H9 (cell line): Measurements from ENCODE around the gene TSPAN18. TPM values are rescaled to one million over a fixed set of nuclear protein-coding genes. Genes with fewer than 3 reads are reported as not detected.

Source experiments
- DNase-seq: peaks from one replicate; pipeline ENCODE4 v3.0.0-alpha.2; 2017
- H2AFZ ChIP-seq: one replicate; pipeline ENCODE4 v1.6.1; 2013; ENCODE audit warnings: mild to moderate bottlenecking, low read length, control low read depth, moderate library complexity
- H2AK5ac ChIP-seq: 2 replicates; pipeline ENCODE4 v1.6.1; 2013; ENCODE audit warnings: low read length, control low read depth, mixed read lengths; ENCODE audit not compliant: insufficient read length
- H2BK120ac ChIP-seq: one replicate; pipeline ENCODE4 v1.6.1; 2013; ENCODE audit warnings: low read depth, mild to moderate bottlenecking, low read length, control low read depth, inconsistent platforms; ENCODE audit not compliant: poor library complexity, severe bottlenecking
- H2BK12ac ChIP-seq: 2 replicates; pipeline ENCODE4 v1.6.1; 2013; ENCODE audit warnings: low read length, control low read depth, mixed read lengths, low read depth; ENCODE audit not compliant: insufficient read length
- H2BK15ac ChIP-seq: 2 replicates; pipeline ENCODE4 v1.6.1; 2013; ENCODE audit warnings: low read depth, low read length, control low read depth
- H2BK20ac ChIP-seq: one replicate; pipeline ENCODE4 v1.6.1; 2013; ENCODE audit warnings: low read depth, mild to moderate bottlenecking, low read length, control low read depth, inconsistent platforms; ENCODE audit not compliant: poor library complexity, severe bottlenecking
- H2BK5ac ChIP-seq: 2 replicates; pipeline ENCODE4 v1.6.1; 2013; ENCODE audit warnings: low read length, control low read depth, mixed read lengths; ENCODE audit not compliant: insufficient read length
- H3K14ac ChIP-seq: 2 replicates; pipeline ENCODE4 v1.6.1; 2013; ENCODE audit warnings: low read length, control low read depth; ENCODE audit not compliant: insufficient read depth
- H3K18ac ChIP-seq: 2 replicates; pipeline ENCODE4 v1.6.1; 2013; ENCODE audit warnings: low read depth, mild to moderate bottlenecking, mixed read lengths, low read length, control low read depth; ENCODE audit not compliant: insufficient read length
- H3K23ac ChIP-seq: 2 replicates; pipeline ENCODE4 v1.6.1; 2013; ENCODE audit warnings: low read length, control low read depth, mixed read lengths, low read depth; ENCODE audit not compliant: insufficient read length
- H3K23me2 ChIP-seq: 2 replicates; pipeline ENCODE4 v1.6.1; 2013; ENCODE audit warnings: low read depth, mild to moderate bottlenecking, mixed read lengths, low read length, control low read depth; ENCODE audit not compliant: insufficient read length, poor library complexity, severe bottlenecking
- H3K27ac ChIP-seq: 2 replicates; pipeline ENCODE4 v1.5.1; 2013; ENCODE audit warnings: low read length, control low read depth, mixed read lengths, low read depth; ENCODE audit not compliant: insufficient read length
- H3K27me3 ChIP-seq: 2 replicates; pipeline ENCODE4 v1.6.1; 2013; ENCODE audit warnings: low read length, control low read depth, inconsistent platforms; ENCODE audit not compliant: insufficient read depth
- H3K4ac ChIP-seq: 2 replicates; pipeline ENCODE4 v1.6.1; 2013; ENCODE audit warnings: low read depth, mild to moderate bottlenecking, control low read depth, inconsistent platforms, low read length, moderate library complexity
- H3K4me1 ChIP-seq: 2 replicates; pipeline ENCODE4 v1.6.1; 2013; ENCODE audit warnings: low read length, control low read depth, inconsistent platforms; ENCODE audit not compliant: insufficient read depth
- H3K4me2 ChIP-seq: 2 replicates; pipeline ENCODE4 v1.6.1; 2013; ENCODE audit warnings: low read length, control low read depth, mixed read lengths; ENCODE audit not compliant: insufficient read length, insufficient read depth
- H3K56ac ChIP-seq: 2 replicates; pipeline ENCODE4 v1.6.1; 2013; ENCODE audit warnings: low read depth, mild to moderate bottlenecking, mixed read lengths, low read length, control low read depth; ENCODE audit not compliant: insufficient read length
- H3K79me1 ChIP-seq: 2 replicates; pipeline ENCODE4 v1.6.1; 2013; ENCODE audit warnings: low read depth, mild to moderate bottlenecking, moderate library complexity, low read length, control low read depth, inconsistent platforms; ENCODE audit not compliant: insufficient read depth, poor library complexity, severe bottlenecking
- H3K79me2 ChIP-seq: 2 replicates; pipeline ENCODE4 v1.6.1; 2013; ENCODE audit warnings: low read length, control low read depth, inconsistent platforms; ENCODE audit not compliant: insufficient read depth
- H3K9ac ChIP-seq: 2 replicates; pipeline ENCODE4 v1.6.1; 2013; ENCODE audit warnings: low read length, control low read depth, mixed read lengths; ENCODE audit not compliant: insufficient read length; ENCODE audit errors: extremely low read depth
- H3K9me3 ChIP-seq: one replicate; pipeline ENCODE4 v1.6.1; 2013; ENCODE audit warnings: low read depth, low read length, inconsistent platforms; ENCODE audit not compliant: control insufficient read depth
- H3T11ph ChIP-seq: one replicate; pipeline ENCODE4 v1.6.1; 2013; ENCODE audit warnings: mild to moderate bottlenecking, low read length, control low read depth, inconsistent platforms
- H4K20me1 ChIP-seq: one replicate; pipeline ENCODE4 v1.6.1; 2013; ENCODE audit not compliant: control insufficient read depth, insufficient read length, insufficient read depth
- H4K5ac ChIP-seq: 2 replicates; pipeline ENCODE4 v1.6.1; 2013; ENCODE audit warnings: low read depth, mild to moderate bottlenecking, mixed read lengths, low read length, control low read depth; ENCODE audit not compliant: insufficient read length
- H4K8ac ChIP-seq: replicated peaks from 2 replicates; pipeline ENCODE4 v1.6.1; 2013; ENCODE audit warnings: low read length, control low read depth, mixed read lengths, low read depth; ENCODE audit not compliant: insufficient read length
- H4K91ac ChIP-seq: 2 replicates; pipeline ENCODE4 v1.6.1; 2013; ENCODE audit warnings: low read depth, mild to moderate bottlenecking, moderate library complexity, mixed read lengths, low read length, control low read depth; ENCODE audit not compliant: insufficient read length
- H3K27ac Mint-ChIP-seq, 3 experiments: 2 replicates in 2 of 3; 3 replicates in 1 of 3; pipeline ENCODE4 v1.8.0; 2020 to 2021; ENCODE audit warnings: mixed read lengths in 3 of 3, mild to moderate bottlenecking in 1 of 3, moderate library complexity in 1 of 3
- H3K27me3 Mint-ChIP-seq: 2 replicates; pipeline ENCODE4 v1.8.0; 2021; ENCODE audit warnings: low read depth, mild to moderate bottlenecking, moderate library complexity, mixed read lengths
- H3K36me3 Mint-ChIP-seq, 3 experiments: 2 replicates in 2 of 3; 3 replicates in 1 of 3; pipeline ENCODE4 v1.8.0; 2020 to 2021; ENCODE audit warnings: low read depth in 3 of 3, mixed read lengths in 3 of 3; ENCODE audit not compliant: insufficient read depth in 1 of 3
- H3K4me1 Mint-ChIP-seq, 2 experiments: 2 replicates each; pipeline ENCODE4 v1.8.0; 2020; ENCODE audit warnings: mixed read lengths in 2 of 2
- H3K4me3 Mint-ChIP-seq, 2 experiments: 2 replicates in 1 of 2; 3 replicates in 1 of 2; pipeline ENCODE4 v1.8.0; 2020 to 2021; ENCODE audit warnings: mild to moderate bottlenecking in 2 of 2, mixed read lengths in 2 of 2, moderate library complexity in 1 of 2
- H3K9me3 Mint-ChIP-seq, 2 experiments: 2 replicates in 1 of 2; 3 replicates in 1 of 2; pipeline ENCODE4 v1.8.0; 2020; ENCODE audit warnings: mild to moderate bottlenecking in 2 of 2, mixed read lengths in 2 of 2, moderate library complexity in 1 of 2
- WGBS: extraction: QIAGEN DNeasy Blood & Tissue Kit; methylation state at CpG from one replicate; pipeline ENCODE4 v1.1.7; 2013; ENCODE audit warnings: missing lambda C conversion rate, low lambda C conversion rate, mixed read lengths; ENCODE audit not compliant: insufficient read length; ENCODE audit errors: extremely low coverage; 5-methylcytosine and 5-hydroxymethylcytosine counted together
- total RNA-seq: library from RNA; stranded (reverse); gene quantifications from 2 replicates; pipeline ENCODE4 v1.2.1, GENCODE V29; 2021
- TF ChIP-seq, protein P1 (sequence below): fragments of 200-600 bp; sonication (generic); conservative IDR thresholded peaks from 3 replicates; pipeline ENCODE4 v1.8.0; 2021; ENCODE audit warnings: antibody characterized with exemption, mild to moderate bottlenecking

The TSPAN18 gene
- total RNA-seq, 1 experiment from 2014 or later: 25.3 TPM

DNA sequence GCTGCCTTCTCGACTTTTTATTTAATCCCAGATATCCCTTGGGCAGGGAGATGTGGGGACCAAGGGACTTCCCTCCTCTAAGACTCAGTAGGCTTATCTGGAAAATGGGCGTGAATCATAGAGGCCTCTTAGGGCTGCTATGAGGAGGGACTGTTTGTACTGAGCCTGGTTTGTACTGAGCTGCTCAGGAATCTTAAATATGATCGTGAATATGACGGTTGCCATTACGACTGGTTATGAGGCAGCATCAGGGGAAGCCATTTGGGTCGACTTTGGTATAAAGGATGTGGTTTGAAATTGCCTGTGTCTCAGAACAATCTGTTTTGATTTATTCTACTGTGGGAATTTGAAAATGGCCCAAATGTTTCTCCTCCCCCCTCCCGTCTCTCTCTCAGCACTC lies 20.6 kb downstream of the TSPAN18 start:
- peak; percentile 3 for DNase-seq
- H3K9ac ChIP-seq: no peak overlapping the region
- Mint-ChIP-seq H3K27me3 (peaks cover 20% of the 10 kb centered on the region), H3K9me3 (no peaks in the 10 kb centered on the region; a peak in 2 of 5 replicates), H3K27ac (no peak overlapping the region), H3K4me3 (no peak overlapping the region), H3K4me1 (peaks cover 39 to 57% of the 10 kb centered on the region in 2 experiments), H3K36me3 (peaks cover 0 to 3% (median 2%) of the 10 kb centered on the region in 3 experiments; a peak in 2 of 7 replicates)
- H2BK12ac ChIP-seq: no peak overlapping the region
- TF ChIP-seq, protein P1, sequence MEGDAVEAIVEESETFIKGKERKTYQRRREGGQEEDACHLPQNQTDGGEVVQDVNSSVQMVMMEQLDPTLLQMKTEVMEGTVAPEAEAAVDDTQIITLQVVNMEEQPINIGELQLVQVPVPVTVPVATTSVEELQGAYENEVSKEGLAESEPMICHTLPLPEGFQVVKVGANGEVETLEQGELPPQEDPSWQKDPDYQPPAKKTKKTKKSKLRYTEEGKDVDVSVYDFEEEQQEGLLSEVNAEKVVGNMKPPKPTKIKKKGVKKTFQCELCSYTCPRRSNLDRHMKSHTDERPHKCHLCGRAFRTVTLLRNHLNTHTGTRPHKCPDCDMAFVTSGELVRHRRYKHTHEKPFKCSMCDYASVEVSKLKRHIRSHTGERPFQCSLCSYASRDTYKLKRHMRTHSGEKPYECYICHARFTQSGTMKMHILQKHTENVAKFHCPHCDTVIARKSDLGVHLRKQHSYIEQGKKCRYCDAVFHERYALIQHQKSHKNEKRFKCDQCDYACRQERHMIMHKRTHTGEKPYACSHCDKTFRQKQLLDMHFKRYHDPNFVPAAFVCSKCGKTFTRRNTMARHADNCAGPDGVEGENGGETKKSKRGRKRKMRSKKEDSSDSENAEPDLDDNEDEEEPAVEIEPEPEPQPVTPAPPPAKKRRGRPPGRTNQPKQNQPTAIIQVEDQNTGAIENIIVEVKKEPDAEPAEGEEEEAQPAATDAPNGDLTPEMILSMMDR: no peak
- H4K20me1 ChIP-seq: no peaks in the 10 kb centered on the region
- no peak overlapping the region for H4K5ac ChIP-seq
- H3K23me2 ChIP-seq: no peaks in the 10 kb centered on the region
- no peak overlapping the region for H2BK120ac ChIP-seq
- H3K18ac ChIP-seq: no peak overlapping the region
- H3K4me2 ChIP-seq: no peak overlapping the region
- no peaks in the 10 kb centered on the region for H3K9me3 ChIP-seq
- H3K79me1 ChIP-seq: no peaks in the 10 kb centered on the region
- no peaks in the 10 kb centered on the region for H3K79me2 ChIP-seq
- H2AFZ ChIP-seq: no peak overlapping the region
- H3K4me1 ChIP-seq: peaks cover 8% of the 10 kb centered on the region
- no peak overlapping the region for H2AK5ac ChIP-seq
- no peak overlapping the region for H3K4ac ChIP-seq
- no peak overlapping the region for H2BK15ac ChIP-seq
- no peak overlapping the region for H3T11ph ChIP-seq
- H4K8ac ChIP-seq: no peak overlapping the region
- H2BK5ac ChIP-seq: no peak overlapping the region
- H3K23ac ChIP-seq: no peak overlapping the region
- H3K27me3 ChIP-seq: peaks cover 3% of the 10 kb centered on the region; the same call in 1 of the 2 replicates
- no peak overlapping the region for H3K56ac ChIP-seq
- H3K14ac ChIP-seq: no peak overlapping the region
- H3K27ac ChIP-seq: no peak overlapping the region
- no peak overlapping the region for H2BK20ac ChIP-seq
- WGBS: no CpG with 5 or more reads among the region's 7 CpGs
- H4K91ac ChIP-seq: no peak overlapping the region
